Measurements from ENCODE around the gene ZNF773.

- TF ChIP-seq CTCF (IDR thresholded peaks at IDR 0.05) (no peak), POLR2A (IDR thresholded peaks at IDR 0.05) (no peak)
These were observed 57.9 kb downstream of the ZNF773 start for GRCh38 chr19:57557659-57558058.

Measured in vagina (tissue), 2 donors.